WTC11 (cell line): ENCODE data around the gene LEFTY1. TPM values are rescaled to one million over a fixed set of nuclear protein-coding genes. Genes with fewer than 3 reads are reported as not detected.

ENCODE experiments used
- ATAC-seq: fragments of 200-7000 bp; cut with Tn5 transposase; 2 replicates; pipeline ENCODE4 v1.10.0; 2021; ENCODE audit warnings: mild to moderate bottlenecking, moderate library complexity
- CTCF ChIA-PET: fragments of 300-600 bp; sonication (Branson Sonifier 250); formaldehyde crosslinking; loops from one replicate; lab custom pipeline; 2021; ENCODE audit warnings: antibody characterized with exemption; lab: Charles Lee
- POLR2A ChIA-PET: fragments of 350-600 bp; sonication (Branson Sonifier 250); formaldehyde crosslinking; loops from one replicate; lab custom pipeline; 2021; ENCODE audit warnings: antibody characterized with exemption; lab: Charles Lee
- DNase-seq: peaks from one replicate; pipeline ENCODE4 v3.0.0; 2021; ENCODE audit warnings: low spot score
- H3K27ac Mint-ChIP-seq: 2 replicates; pipeline ENCODE4 v1.8.0; 2021; ENCODE audit warnings: mixed read lengths
- H3K27me3 Mint-ChIP-seq: 2 replicates; pipeline ENCODE4 v1.8.0; 2021; ENCODE audit warnings: low read depth, mild to moderate bottlenecking, moderate library complexity, mixed read lengths
- H3K36me3 Mint-ChIP-seq: 2 replicates; pipeline ENCODE4 v1.8.0; 2021; ENCODE audit warnings: mixed read lengths
- H3K4me1 Mint-ChIP-seq: 2 replicates; pipeline ENCODE4 v1.8.0; 2022; ENCODE audit warnings: mixed read lengths
- H3K4me3 Mint-ChIP-seq: 2 replicates; pipeline ENCODE4 v1.8.0; 2021; ENCODE audit warnings: mild to moderate bottlenecking, moderate library complexity, mixed read lengths
- H3K9me3 Mint-ChIP-seq: 2 replicates; pipeline ENCODE4 v1.8.0; 2021; ENCODE audit warnings: mixed read lengths
- CBFB ChIP-seq: sonication (generic); formaldehyde crosslinking; IDR thresholded peaks from 2 replicates; pipeline ENCODE4 v1.8.1; 2022; ENCODE audit warnings: mild to moderate bottlenecking, low read depth, missing genetic modification reagents
- CREB1 ChIP-seq: sonication (generic); formaldehyde crosslinking; IDR thresholded peaks from 2 replicates; pipeline ENCODE4 v1.8.0; 2023; ENCODE audit warnings: mild to moderate bottlenecking, missing genetic modification reagents
- E2F1 ChIP-seq: sonication (generic); formaldehyde crosslinking; IDR thresholded peaks from 2 replicates; pipeline ENCODE4 v1.8.0; 2022; ENCODE audit warnings: mild to moderate bottlenecking, missing genetic modification reagents
- E2F5 ChIP-seq: sonication (generic); formaldehyde crosslinking; IDR thresholded peaks from 2 replicates; pipeline ENCODE4 v1.8.1; 2022; ENCODE audit warnings: mild to moderate bottlenecking, moderate library complexity, missing genetic modification reagents
- EMX1 ChIP-seq: fragments of 250-450 bp; sonication (Bioruptor Pico); IDR thresholded peaks from 2 replicates; pipeline ENCODE4 v1.8.0; 2021; ENCODE audit warnings: mild to moderate bottlenecking
- ETV6 ChIP-seq: sonication (generic); formaldehyde crosslinking; IDR thresholded peaks from 2 replicates; pipeline ENCODE4 v1.8.1; 2022; ENCODE audit warnings: mild to moderate bottlenecking, missing genetic modification reagents
- GABPB1 ChIP-seq: sonication (generic); formaldehyde crosslinking; IDR thresholded peaks from 2 replicates; pipeline ENCODE4 v1.8.1; 2023; ENCODE audit warnings: mild to moderate bottlenecking, missing genetic modification reagents
- HMGXB4 ChIP-seq: sonication (generic); formaldehyde crosslinking; IDR thresholded peaks from 2 replicates; pipeline ENCODE4 v1.8.1; 2023; ENCODE audit warnings: mild to moderate bottlenecking, moderate library complexity, missing genetic modification reagents
- IRF1 ChIP-seq: sonication (generic); formaldehyde crosslinking; IDR thresholded peaks from 2 replicates; pipeline ENCODE4 v1.8.0; 2023; ENCODE audit warnings: missing genetic modification reagents
- MLX ChIP-seq: sonication (generic); formaldehyde crosslinking; IDR thresholded peaks from 2 replicates; pipeline ENCODE4 v1.8.1; 2023; ENCODE audit warnings: mild to moderate bottlenecking, missing genetic modification reagents, moderate library complexity
- MXD4 ChIP-seq: fragments of 250-450 bp; sonication (Bioruptor Pico); IDR thresholded peaks from 2 replicates; pipeline ENCODE4 v1.8.0; 2021; ENCODE audit warnings: mild to moderate bottlenecking, moderate library complexity, borderline replicate concordance
- NFATC4 ChIP-seq: fragments of 250-450 bp; sonication (Bioruptor Pico); IDR thresholded peaks from 2 replicates; pipeline ENCODE4 v1.9.0; 2021; ENCODE audit warnings: mild to moderate bottlenecking
- NFYB ChIP-seq: sonication (generic); formaldehyde crosslinking; conservative IDR thresholded peaks from 2 replicates; pipeline ENCODE4 v1.8.0; 2022; ENCODE audit warnings: low read depth, missing genetic modification reagents
- ZNF121 ChIP-seq: sonication (generic); formaldehyde crosslinking; IDR thresholded peaks from 2 replicates; pipeline ENCODE4 v1.8.0; 2023; ENCODE audit warnings: missing genetic modification reagents
- total RNA-seq: library from RNA; stranded (reverse); gene quantifications from 3 replicates; pipeline ENCODE4 v1.2.3, GENCODE V29; 2021

LEFTY1 gene
- total RNA-seq, 1 experiment from 2014 or later: 52.9 TPM

- no peak for TF ChIP-seq MLX (CRISPR knock-in tag)
- TF ChIP-seq CREB1 (CRISPR knock-in tag): no peak
- TF ChIP-seq GABPB1: no peak
- TF ChIP-seq E2F1 (CRISPR knock-in tag): no peak
- no peak for TF ChIP-seq MXD4 (CRISPR knock-in tag)
- no peak for TF ChIP-seq IRF1 (CRISPR knock-in tag)
- no peak for TF ChIP-seq EMX1 (CRISPR knock-in tag)
- H3K4me3 Mint-ChIP-seq: no peak overlapping the region
- ATAC-seq: no peak
- H3K27ac Mint-ChIP-seq: no peak overlapping the region
- H3K36me3 Mint-ChIP-seq: peaks cover 40% of the 10 kb centered on the region
- no peak for DNase-seq
- POLR2A ChIA-PET: interaction anchor here (0.8 kb wide), 1 partner anchor 67 kb away, joined by 3 read pairs; no protein-coding TSS in a partner anchor
- H3K9me3 Mint-ChIP-seq: no peaks in the 10 kb centered on the region
- CTCF ChIA-PET: interaction anchor here (0.9 to 3.0 kb wide), 12 partner anchors 16 to 370 kb away, joined by 3 to 32 read pairs (median 9); partner anchors contain the start of genes EPHX1, SRP9 and TMEM63A
- H3K27me3 Mint-ChIP-seq: no peaks in the 10 kb centered on the region
- H3K4me1 Mint-ChIP-seq: peaks cover 12% of the 10 kb centered on the region
Observed at GRCh38 chr1:225844236-225845061, 44.5 kb downstream of the LEFTY1 start.

GRCh38 chr1:225843426-225843795 lies 45.5 kb downstream of the LEFTY1 start:
- TF ChIP-seq ETV6 (CRISPR knock-in tag) (no peak), CBFB (CRISPR knock-in tag) (no peak), ZNF121 (CRISPR knock-in tag) (no peak), NFYB (CRISPR knock-in tag) (no peak), HMGXB4 (CRISPR knock-in tag) (no peak), NFATC4 (no peak), E2F1 (CRISPR knock-in tag) (no peak), E2F5 (CRISPR knock-in tag) (no peak)
- no peaks in the 10 kb centered on the region for H3K27me3 Mint-ChIP-seq
- no peak for ATAC-seq
- ChIA-PET POLR2A (no interaction called here), CTCF (interaction anchor here (0.8 to 1.3 kb wide), 3 partner anchors 32 to 66 kb away, joined by 3 read pairs; partner anchors contain the start of genes SRP9 and TMEM63A)
- DNase-seq: no peak
- H3K27ac Mint-ChIP-seq: no peak overlapping the region
- H3K9me3 Mint-ChIP-seq: no peaks in the 10 kb centered on the region
- peaks cover 12% of the 10 kb centered on the region for H3K4me1 Mint-ChIP-seq
- H3K36me3 Mint-ChIP-seq: peaks cover 33% of the 10 kb centered on the region
- no peak overlapping the region for H3K4me3 Mint-ChIP-seq
